HCT116 (cell line): ENCODE results near the gene NUDT14. TPM values are rescaled to one million over a fixed set of nuclear protein-coding genes. Genes with fewer than 3 reads are reported as not detected.

ENCODE experiments used
- ATAC-seq: fragments of 200-7000 bp; cut with Tn5 transposase; 2 replicates; pipeline ENCODE4 v1.9.1; 2020; ENCODE audit warnings: mild to moderate bottlenecking, moderate library complexity
- BruUV-seq: library from RNA; stranded (reverse); fragments of 400-500 nt; replicated peaks from 2 replicates; lab custom pipeline; 2021; lab: Mats Ljungman, UMichigan
- CTCF ChIA-PET: fragments of 300-600 bp; sonication (Branson Sonifier 250); formaldehyde crosslinking; loops from one replicate; lab custom pipeline; 2021; ENCODE audit warnings: antibody characterized with exemption; lab: Charles Lee
- POLR2A ChIA-PET: fragments of 300-600, 350-600 bp; sonication (Branson Sonifier 250); formaldehyde crosslinking; loops from one replicate; lab custom pipeline; 2021; ENCODE audit warnings: antibody characterized with exemption; lab: Charles Lee
- RAD21 ChIA-PET, 2 experiments: fragments of 300-600 bp; sonication (Branson Sonifier 250); formaldehyde crosslinking; loops; one replicate each; lab custom pipeline; 2023; ENCODE audit warnings: low total read pairs in 2 of 2; ENCODE audit not compliant: uncharacterized antibody in 2 of 2, unreplicated experiment in 2 of 2, low non-redundant PET in 1 of 2; lab: Charles Lee
- DNase-seq: peaks from one replicate; pipeline ENCODE4 v3.0.0-alpha.2; 2010; ENCODE audit warnings: low read depth, low spot score
- H2AFZ ChIP-seq: fragments of 200-600 bp; shearing (Covaris generic), sonication (generic); 2 replicates; pipeline ENCODE4 v1.6.1; 2017; ENCODE audit warnings: low read depth, mixed run types, mixed read lengths, antibody characterized with exemption, low read length; ENCODE audit not compliant: poor library complexity, severe bottlenecking
- H3K27ac ChIP-seq: 2 replicates; pipeline ENCODE4 v1.5.1; 2012; ENCODE audit warnings: low read depth, low read length
- H3K27me3 ChIP-seq: fragments of 200-600 bp; sonication (generic); 2 replicates; pipeline ENCODE4 v1.6.1; 2016; ENCODE audit warnings: mixed run types, low read length, mixed read lengths; ENCODE audit not compliant: insufficient read depth
- H3K36me3 ChIP-seq, 2 experiments: fragments of 200-500 bp in 1 of 2; fragments of 200-600 bp in 1 of 2; sonication (Bioruptor generic) in 1 of 2; sonication (generic) in 1 of 2; 2 replicates each; pipeline versions ENCODE4 v1.5.1 to v1.6.1; 2014 to 2016; ENCODE audit warnings: low read length in 2 of 2, inconsistent platforms in 1 of 2, mixed read lengths in 1 of 2, mixed run types in 1 of 2; ENCODE audit not compliant: insufficient read depth in 2 of 2, control insufficient read depth in 1 of 2
- H3K4me1 ChIP-seq, 2 experiments: fragments of 200-600 bp in 1 of 2; sonication (generic) in 1 of 2; 2 replicates each; pipeline versions ENCODE4 v1.5.1 to v1.6.1; 2012 to 2017; ENCODE audit warnings: low read length in 2 of 2, inconsistent platforms in 1 of 2, mild to moderate bottlenecking in 1 of 2, mixed read lengths in 1 of 2, mixed run types in 1 of 2, moderate library complexity in 1 of 2; ENCODE audit not compliant: insufficient read depth in 2 of 2, control insufficient read depth in 1 of 2
- H3K4me2 ChIP-seq: fragments of 200-600 bp; sonication (generic); 2 replicates; pipeline ENCODE4 v1.6.1; 2017; ENCODE audit warnings: mixed run types, low read length, mixed read lengths
- H3K4me3 ChIP-seq, 2 experiments: fragments of 200-600 bp in 1 of 2; sonication (generic) in 1 of 2; replicated peaks in 1 of 2; 2 replicates each; pipeline ENCODE4 v1.5.1; 2011 to 2016; ENCODE audit warnings: low read length in 2 of 2, control low read depth in 1 of 2, low read depth in 1 of 2, mild to moderate bottlenecking in 1 of 2, mixed read lengths in 1 of 2, mixed run types in 1 of 2
- H3K79me2 ChIP-seq: fragments of 200-600 bp; sonication (generic); 2 replicates; pipeline ENCODE4 v1.6.1; 2017; ENCODE audit warnings: mild to moderate bottlenecking, mixed run types, low read length, moderate library complexity, mixed read lengths; ENCODE audit not compliant: insufficient read depth
- H3K9ac ChIP-seq: fragments of 200-600 bp; sonication (generic); 2 replicates; pipeline ENCODE4 v1.6.1; 2016; ENCODE audit warnings: low read length, mixed read lengths
- H3K9me2 ChIP-seq: fragments of 200-600 bp; sonication (generic), shearing (Covaris generic); 2 replicates; pipeline ENCODE4 v1.6.1; 2017; ENCODE audit warnings: mixed run types, mild to moderate bottlenecking, moderate library complexity; ENCODE audit not compliant: insufficient read depth
- H3K9me3 ChIP-seq, 2 experiments: fragments of 200-500 bp in 1 of 2; fragments of 200-600 bp in 1 of 2; sonication (Bioruptor generic) in 1 of 2; sonication (generic) in 1 of 2; 2 replicates each; pipeline ENCODE4 v1.6.1; 2014 to 2017; ENCODE audit warnings: low read length in 2 of 2, mixed read lengths in 2 of 2, inconsistent platforms in 1 of 2, low read depth in 1 of 2, mild to moderate bottlenecking in 1 of 2, mixed run types in 1 of 2, moderate library complexity in 1 of 2; ENCODE audit not compliant: control insufficient read depth in 1 of 2, insufficient read depth in 1 of 2
- H4K20me1 ChIP-seq: fragments of 200-600 bp; sonication (generic), shearing (Covaris generic); 2 replicates; pipeline ENCODE4 v1.6.1; 2017; ENCODE audit warnings: mixed run types, mild to moderate bottlenecking, moderate library complexity; ENCODE audit not compliant: insufficient read depth
- CEBPB ChIP-seq: IDR thresholded peaks from 2 replicates; pipeline ENCODE4 v1.6.1; 2012; ENCODE audit warnings: low read depth
- EGR1 ChIP-seq: IDR thresholded peaks from 2 replicates; pipeline ENCODE4 v1.6.1; 2012; ENCODE audit warnings: low read depth
- FOSL1 ChIP-seq: IDR thresholded peaks from 2 replicates; pipeline ENCODE4 v1.6.1; 2012; ENCODE audit warnings: low read depth
- JUND ChIP-seq: IDR thresholded peaks from 2 replicates; pipeline ENCODE4 v1.6.1; 2012
- POLR2AphosphoS5 ChIP-seq: IDR thresholded peaks from 2 replicates; pipeline ENCODE4 v1.6.1; 2011; ENCODE audit warnings: mild to moderate bottlenecking, low read depth, low read length, moderate library complexity
- RAD21 ChIP-seq: IDR thresholded peaks from 2 replicates; pipeline ENCODE4 v1.6.1; 2012; ENCODE audit warnings: low read depth, mild to moderate bottlenecking
- REST ChIP-seq: IDR thresholded peaks from 2 replicates; pipeline ENCODE4 v1.6.1; 2012; ENCODE audit warnings: low read depth
- SIN3A ChIP-seq: IDR thresholded peaks from 2 replicates; pipeline ENCODE4 v1.6.1; 2012; ENCODE audit warnings: low read depth
- SP1 ChIP-seq: IDR thresholded peaks from 2 replicates; pipeline ENCODE4 v1.6.1; 2012; ENCODE audit warnings: low read depth
- SRF ChIP-seq: IDR thresholded peaks from 2 replicates; pipeline ENCODE4 v1.6.1; 2012; ENCODE audit warnings: low read depth
- TCF7L2 ChIP-seq: IDR thresholded peaks from 2 replicates; pipeline ENCODE4 v1.7.0; 2011; ENCODE audit warnings: borderline replicate concordance, inconsistent platforms; ENCODE audit not compliant: insufficient read depth, insufficient read length; ENCODE audit errors: extremely low read depth
- intact Hi-C: fragments of 100-400 bp; cut with micrococcal nuclease; formaldehyde crosslinking; loops from 2 replicates; pipeline ENCODE4 v1.10.0; 2022
- total RNA-seq: library from RNA; stranded (reverse); gene quantifications from one replicate; pipeline ENCODE4 v1.2.1, GENCODE V29; 2021; ENCODE audit not compliant: unreplicated experiment
- TF ChIP-seq, protein P1 (sequence below): IDR thresholded peaks from 2 replicates; pipeline ENCODE4 v1.6.1; 2012
- TF ChIP-seq, protein P2 (sequence below): IDR thresholded peaks from 2 replicates; pipeline ENCODE4 v1.6.1; 2011; ENCODE audit warnings: mild to moderate bottlenecking, low read length, moderate library complexity; ENCODE audit not compliant: insufficient replicate concordance; ENCODE audit errors: extremely low read depth
- TF ChIP-seq, protein P3 (sequence below), 3 experiments: fragments of 200-600 bp in 1 of 3; sonication (generic) in 1 of 3; IDR thresholded peaks in 2 of 3; conservative IDR thresholded peaks in 1 of 3; 2 replicates each; pipeline ENCODE4 v1.5.1; 2012 to 2017; ENCODE audit warnings: low read depth in 2 of 3, low read length in 2 of 3, antibody characterized with exemption in 1 of 3, borderline replicate concordance in 1 of 3, control low read depth in 1 of 3, mild to moderate bottlenecking in 1 of 3, mixed read lengths in 1 of 3, mixed run types in 1 of 3, moderate library complexity in 1 of 3; ENCODE audit not compliant: insufficient read depth in 1 of 3

NUDT14 gene
- total RNA-seq, 1 experiment from 2014 or later: 56.1 TPM

DNA sequence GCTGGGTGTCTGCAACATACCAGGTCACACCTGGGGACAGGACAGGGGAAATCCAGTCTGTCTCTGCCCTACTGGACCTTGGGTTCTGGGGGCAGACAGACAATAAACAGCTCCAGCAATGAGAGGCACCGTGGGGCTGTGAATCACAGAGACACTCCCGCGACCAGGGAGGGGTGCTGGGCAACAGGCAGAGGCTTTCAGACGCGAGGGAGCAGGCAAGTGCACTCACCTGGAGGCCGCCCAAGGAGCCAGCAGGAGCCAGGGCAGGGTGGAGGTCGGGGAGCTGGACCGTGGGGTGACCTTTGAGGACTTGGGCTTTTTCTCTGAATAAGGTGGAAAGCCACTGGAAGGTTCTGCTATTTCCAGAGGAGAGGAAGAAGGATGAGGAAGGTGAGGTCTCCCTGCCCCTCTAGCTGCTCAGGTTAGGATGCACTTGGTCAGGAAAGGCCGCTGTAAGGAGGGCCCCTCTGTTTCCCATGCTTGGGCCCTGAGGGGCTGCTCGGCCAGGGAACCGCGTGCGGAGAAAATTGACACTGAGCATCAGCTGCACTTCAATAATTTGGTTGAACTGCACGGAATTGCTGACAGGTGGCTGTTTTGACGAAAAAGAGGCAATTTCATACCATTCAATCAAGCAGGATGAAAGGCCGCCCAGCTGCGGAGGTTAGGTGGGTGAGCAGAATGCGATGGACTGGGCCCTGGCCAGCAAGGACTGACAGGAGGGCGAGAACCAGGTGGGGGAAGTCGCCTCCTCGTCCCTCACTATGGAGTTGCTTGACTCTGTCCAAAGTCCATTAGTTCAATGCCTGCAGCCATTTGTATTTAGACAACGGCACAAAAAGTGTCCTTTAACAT is 54.8 kb downstream of the NUDT14 start:
- BruUV-seq: no TSS peak
- Histone ChIP-seq H4K20me1 (no peaks in the 10 kb centered on the region), H3K9me3 (peaks cover 4 to 14% of the 10 kb centered on the region in 2 experiments; a peak in 2 of 4 replicates), H3K36me3 (no peaks in the 10 kb centered on the region), H3K4me2 (no peak overlapping the region), H3K9ac (no peak overlapping the region), H3K27ac (no peak overlapping the region), H3K9me2 (no peaks in the 10 kb centered on the region), H3K4me1 (no peaks in the 10 kb centered on the region), H3K79me2 (no peaks in the 10 kb centered on the region), H3K27me3 (no peaks in the 10 kb centered on the region), H3K4me3 (no peak overlapping the region), H2AFZ (no peak overlapping the region)
- ATAC-seq (no peak), DNase-seq (no peak)
- TF ChIP-seq, protein P1, sequence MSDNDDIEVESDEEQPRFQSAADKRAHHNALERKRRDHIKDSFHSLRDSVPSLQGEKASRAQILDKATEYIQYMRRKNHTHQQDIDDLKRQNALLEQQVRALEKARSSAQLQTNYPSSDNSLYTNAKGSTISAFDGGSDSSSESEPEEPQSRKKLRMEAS: no peak
- TF ChIP-seq, protein P2, sequence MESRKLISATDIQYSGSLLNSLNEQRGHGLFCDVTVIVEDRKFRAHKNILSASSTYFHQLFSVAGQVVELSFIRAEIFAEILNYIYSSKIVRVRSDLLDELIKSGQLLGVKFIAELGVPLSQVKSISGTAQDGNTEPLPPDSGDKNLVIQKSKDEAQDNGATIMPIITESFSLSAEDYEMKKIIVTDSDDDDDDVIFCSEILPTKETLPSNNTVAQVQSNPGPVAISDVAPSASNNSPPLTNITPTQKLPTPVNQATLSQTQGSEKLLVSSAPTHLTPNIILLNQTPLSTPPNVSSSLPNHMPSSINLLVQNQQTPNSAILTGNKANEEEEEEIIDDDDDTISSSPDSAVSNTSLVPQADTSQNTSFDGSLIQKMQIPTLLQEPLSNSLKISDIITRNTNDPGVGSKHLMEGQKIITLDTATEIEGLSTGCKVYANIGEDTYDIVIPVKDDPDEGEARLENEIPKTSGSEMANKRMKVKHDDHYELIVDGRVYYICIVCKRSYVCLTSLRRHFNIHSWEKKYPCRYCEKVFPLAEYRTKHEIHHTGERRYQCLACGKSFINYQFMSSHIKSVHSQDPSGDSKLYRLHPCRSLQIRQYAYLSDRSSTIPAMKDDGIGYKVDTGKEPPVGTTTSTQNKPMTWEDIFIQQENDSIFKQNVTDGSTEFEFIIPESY: no peak
- TF ChIP-seq RAD21: no peak
- no peak for TF ChIP-seq POLR2AphosphoS5
- no peak for TF ChIP-seq SP1
- TF ChIP-seq CEBPB: no peak
- no peak for TF ChIP-seq EGR1
- TF ChIP-seq SRF: no peak
- TF ChIP-seq JUND: no peak
- TF ChIP-seq REST: no peak
- TF ChIP-seq, protein P3, sequence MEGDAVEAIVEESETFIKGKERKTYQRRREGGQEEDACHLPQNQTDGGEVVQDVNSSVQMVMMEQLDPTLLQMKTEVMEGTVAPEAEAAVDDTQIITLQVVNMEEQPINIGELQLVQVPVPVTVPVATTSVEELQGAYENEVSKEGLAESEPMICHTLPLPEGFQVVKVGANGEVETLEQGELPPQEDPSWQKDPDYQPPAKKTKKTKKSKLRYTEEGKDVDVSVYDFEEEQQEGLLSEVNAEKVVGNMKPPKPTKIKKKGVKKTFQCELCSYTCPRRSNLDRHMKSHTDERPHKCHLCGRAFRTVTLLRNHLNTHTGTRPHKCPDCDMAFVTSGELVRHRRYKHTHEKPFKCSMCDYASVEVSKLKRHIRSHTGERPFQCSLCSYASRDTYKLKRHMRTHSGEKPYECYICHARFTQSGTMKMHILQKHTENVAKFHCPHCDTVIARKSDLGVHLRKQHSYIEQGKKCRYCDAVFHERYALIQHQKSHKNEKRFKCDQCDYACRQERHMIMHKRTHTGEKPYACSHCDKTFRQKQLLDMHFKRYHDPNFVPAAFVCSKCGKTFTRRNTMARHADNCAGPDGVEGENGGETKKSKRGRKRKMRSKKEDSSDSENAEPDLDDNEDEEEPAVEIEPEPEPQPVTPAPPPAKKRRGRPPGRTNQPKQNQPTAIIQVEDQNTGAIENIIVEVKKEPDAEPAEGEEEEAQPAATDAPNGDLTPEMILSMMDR (IDR thresholded peaks at IDR 0.05 in 2 of 3, conservative IDR thresholded peaks at IDR 0.05 in 1 of 3; ENCODE audit: borderline replicate concordance in 1 of 3, insufficient read depth in 1 of 3, low read depth in 2 of 3, low read length in 2 of 3): no peak
- TF ChIP-seq FOSL1: no peak
- TF ChIP-seq SIN3A: no peak
- TF ChIP-seq TCF7L2: no peak
- CTCF ChIA-PET: no interaction called here
- POLR2A ChIA-PET: no interaction called here
- intact Hi-C loops: no loop called here
- RAD21 ChIA-PET: no interaction called here
